HepG2 (cell line): ENCODE results near the gene SETD5. TPM values are rescaled to one million over a fixed set of nuclear protein-coding genes. Genes with fewer than 3 reads are reported as not detected.
A peak's percentile ranks its signal among the peaks of the same experiment; 100 is the strongest.

Source experiments
- CHD2 ChIP-seq: IDR thresholded peaks from 2 replicates; pipeline ENCODE4 v1.6.1; 2011; ENCODE audit warnings: low read depth, low read length, improper control_type of control experiment
- NCOR1 ChIP-seq: fragments of 200-600 bp; sonication (generic); IDR thresholded peaks from 2 replicates; pipeline ENCODE4 v1.7.0; 2017; ENCODE audit warnings: antibody characterized with exemption, low read length, borderline replicate concordance
- PHF20 ChIP-seq: sonication (generic); formaldehyde crosslinking; IDR thresholded peaks from 2 replicates; pipeline ENCODE4 v1.5.0; 2020; ENCODE audit warnings: mild to moderate bottlenecking, missing genetic modification reagents
- POGZ ChIP-seq: sonication (generic); formaldehyde crosslinking; IDR thresholded peaks from 2 replicates; pipeline ENCODE4 v1.4.0; 2020; ENCODE audit warnings: mild to moderate bottlenecking, missing genetic modification reagents
- PRMT3 ChIP-seq: sonication (generic); formaldehyde crosslinking; IDR thresholded peaks from 2 replicates; pipeline ENCODE4 v1.8.1; 2022; ENCODE audit warnings: low read depth, mild to moderate bottlenecking, moderate library complexity, missing genetic modification reagents, borderline replicate concordance
- ZFP36 ChIP-seq: fragments of 150-350 bp; IDR thresholded peaks from 2 replicates; pipeline ENCODE4 v1.6.1; 2018; ENCODE audit warnings: borderline replicate concordance, low read length, low read depth; ENCODE audit not compliant: partially characterized antibody
- ZNF333 ChIP-seq: sonication (generic); formaldehyde crosslinking; IDR thresholded peaks from 2 replicates; pipeline ENCODE4 v1.4.0; 2020; ENCODE audit warnings: mild to moderate bottlenecking, missing genetic modification reagents, borderline replicate concordance
- ZNF563 ChIP-seq: sonication (generic); formaldehyde crosslinking; IDR thresholded peaks from 2 replicates; pipeline ENCODE4 v1.8.0; 2022; ENCODE audit warnings: mild to moderate bottlenecking, moderate library complexity, missing genetic modification reagents
- ZNF644 ChIP-seq: IDR thresholded peaks from 2 replicates; pipeline ENCODE4 v1.6.1; 2016; ENCODE audit warnings: low read depth
- polyA plus RNA-seq, 8 experiments: library from polyadenylated mRNA; depleted of rRNA in 3 of 8; stranded (reverse) in 7 of 8; unstranded in 1 of 8; fragments of >200 nt; fragmentation: Illumina TruSeq in 4 of 8; extraction: Trizol in 4 of 8; gene quantifications; 2 replicates each; pipeline versions ENCODE4 v1.2.1 to v1.2.3, GENCODE V29; 2011 to 2016; ENCODE audit warnings: low read depth in 4 of 8, missing spikeins in 1 of 8, mixed read lengths in 1 of 8; ENCODE audit not compliant: insufficient read depth in 1 of 8
- total RNA-seq, 5 experiments: library from RNA; depleted of rRNA; stranded (reverse); fragments of >200 nt; fragmentation: Illumina TruSeq; extraction: Trizol; gene quantifications; 2 replicates each; pipeline ENCODE4 v1.2.3, GENCODE V29; 2016; ENCODE audit warnings: low read depth in 1 of 5
- TF ChIP-seq, protein P1 (sequence below): sonication (generic); formaldehyde crosslinking; IDR thresholded peaks from 2 replicates; pipeline ENCODE4 v1.5.1; 2020; ENCODE audit warnings: mild to moderate bottlenecking, missing genetic modification reagents
- TF ChIP-seq, protein P2 (sequence below): sonication (generic); formaldehyde crosslinking; IDR thresholded peaks from 2 replicates; pipeline ENCODE4 v1.4.0; 2020; ENCODE audit warnings: mild to moderate bottlenecking, missing genetic modification reagents, borderline replicate concordance
- TF ChIP-seq, protein P3 (sequence below): sonication (generic); formaldehyde crosslinking; IDR thresholded peaks from 2 replicates; pipeline ENCODE4 v1.8.0; 2023; ENCODE audit warnings: mild to moderate bottlenecking, missing genetic modification reagents
- TF ChIP-seq, protein P4 (sequence below): sonication (generic); formaldehyde crosslinking; IDR thresholded peaks from 2 replicates; pipeline ENCODE4 v1.9.0; 2021; ENCODE audit warnings: missing genetic modification reagents, mild to moderate bottlenecking, borderline replicate concordance
- TF ChIP-seq, protein P5 (sequence below): sonication (generic); formaldehyde crosslinking; IDR thresholded peaks from 2 replicates; pipeline ENCODE4 v1.4.0; 2020; ENCODE audit warnings: mild to moderate bottlenecking, low read depth, missing genetic modification reagents

SETD5 gene
- total and polyA plus RNA-seq, 2 of the 13 experiments (the other 11 are each of a cell fraction or from before 2014, with no cell fraction given): 46.8 to 95.8 TPM

DNA sequence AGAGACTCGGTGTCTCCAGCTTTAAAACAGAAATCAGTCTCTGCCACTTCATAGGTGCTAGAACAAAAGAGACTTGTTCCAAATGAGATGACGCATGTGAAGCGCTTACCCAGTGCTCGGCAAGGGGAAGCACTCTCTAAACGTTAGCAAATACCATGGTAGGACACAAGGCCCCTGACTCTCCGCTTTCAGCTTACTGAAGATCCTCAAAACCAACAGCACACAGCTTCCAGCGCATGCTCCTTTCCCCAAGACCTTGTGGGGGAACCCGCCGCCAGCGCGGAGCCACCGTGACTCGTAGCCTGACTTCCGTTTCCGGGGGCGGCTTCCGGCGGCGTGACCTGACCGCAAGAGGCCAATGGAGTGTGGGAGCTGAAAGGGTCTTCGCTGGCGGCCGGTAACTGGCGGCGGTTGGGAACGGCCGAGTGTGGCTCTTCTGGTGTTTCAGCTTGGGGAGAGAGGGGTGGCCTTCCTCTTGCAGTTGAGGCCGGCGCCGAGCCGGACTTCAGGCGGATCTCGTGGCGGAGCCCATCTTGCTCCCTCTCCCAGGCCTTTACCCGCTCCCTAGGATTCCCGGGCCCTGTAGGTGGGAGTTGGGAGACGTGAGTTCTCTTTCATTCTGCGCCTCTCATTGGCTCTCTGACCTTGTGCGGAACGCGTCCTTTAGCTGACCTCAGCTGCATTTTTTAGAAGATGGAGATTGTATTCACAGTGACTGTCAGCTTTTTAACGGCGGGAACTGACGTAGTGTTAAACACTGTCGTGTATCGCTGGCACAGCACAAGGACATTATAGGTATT, 34.5 kb upstream of the SETD5 start, which contains the start of gene THUMPD3 (continued):
- TF ChIP-seq, protein P1, sequence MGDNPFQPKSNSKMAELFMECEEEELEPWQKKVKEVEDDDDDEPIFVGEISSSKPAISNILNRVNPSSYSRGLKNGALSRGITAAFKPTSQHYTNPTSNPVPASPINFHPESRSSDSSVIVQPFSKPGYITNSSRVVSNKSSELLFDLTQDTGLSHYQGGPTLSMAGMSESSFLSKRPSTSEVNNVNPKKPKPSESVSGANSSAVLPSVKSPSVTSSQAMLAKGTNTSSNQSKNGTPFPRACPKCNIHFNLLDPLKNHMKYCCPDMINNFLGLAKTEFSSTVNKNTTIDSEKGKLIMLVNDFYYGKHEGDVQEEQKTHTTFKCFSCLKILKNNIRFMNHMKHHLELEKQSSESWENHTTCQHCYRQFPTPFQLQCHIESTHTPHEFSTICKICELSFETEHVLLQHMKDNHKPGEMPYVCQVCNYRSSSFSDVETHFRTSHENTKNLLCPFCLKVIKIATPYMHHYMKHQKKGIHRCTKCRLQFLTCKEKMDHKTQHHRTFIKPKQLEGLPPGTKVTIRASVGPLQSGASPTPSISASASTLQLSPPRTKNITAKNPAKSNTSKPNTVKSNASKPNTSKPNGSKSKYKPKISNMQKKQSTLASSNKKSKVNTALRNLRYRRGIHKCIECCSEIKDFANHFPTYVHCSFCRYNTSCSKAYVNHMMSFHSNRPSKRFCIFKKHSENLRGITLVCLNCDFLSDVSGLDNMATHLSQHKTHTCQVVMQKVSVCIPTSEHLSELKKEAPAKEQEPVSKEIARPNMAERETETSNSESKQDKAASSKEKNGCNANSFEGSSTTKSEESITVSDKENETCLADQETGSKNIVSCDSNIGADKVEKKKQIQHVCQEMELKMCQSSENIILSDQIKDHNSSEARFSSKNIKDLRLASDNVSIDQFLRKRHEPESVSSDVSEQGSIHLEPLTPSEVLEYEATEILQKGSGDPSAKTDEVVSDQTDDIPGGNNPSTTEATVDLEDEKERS (CRISPR knock-in tag): 0 out of 2 replicates have a peak, but pooled peaks have one; percentile 51
- TF ChIP-seq ZNF333 (CRISPR knock-in tag): no peak
- TF ChIP-seq ZNF644 (CRISPR knock-in tag): no peak
- TF ChIP-seq, protein P2, sequence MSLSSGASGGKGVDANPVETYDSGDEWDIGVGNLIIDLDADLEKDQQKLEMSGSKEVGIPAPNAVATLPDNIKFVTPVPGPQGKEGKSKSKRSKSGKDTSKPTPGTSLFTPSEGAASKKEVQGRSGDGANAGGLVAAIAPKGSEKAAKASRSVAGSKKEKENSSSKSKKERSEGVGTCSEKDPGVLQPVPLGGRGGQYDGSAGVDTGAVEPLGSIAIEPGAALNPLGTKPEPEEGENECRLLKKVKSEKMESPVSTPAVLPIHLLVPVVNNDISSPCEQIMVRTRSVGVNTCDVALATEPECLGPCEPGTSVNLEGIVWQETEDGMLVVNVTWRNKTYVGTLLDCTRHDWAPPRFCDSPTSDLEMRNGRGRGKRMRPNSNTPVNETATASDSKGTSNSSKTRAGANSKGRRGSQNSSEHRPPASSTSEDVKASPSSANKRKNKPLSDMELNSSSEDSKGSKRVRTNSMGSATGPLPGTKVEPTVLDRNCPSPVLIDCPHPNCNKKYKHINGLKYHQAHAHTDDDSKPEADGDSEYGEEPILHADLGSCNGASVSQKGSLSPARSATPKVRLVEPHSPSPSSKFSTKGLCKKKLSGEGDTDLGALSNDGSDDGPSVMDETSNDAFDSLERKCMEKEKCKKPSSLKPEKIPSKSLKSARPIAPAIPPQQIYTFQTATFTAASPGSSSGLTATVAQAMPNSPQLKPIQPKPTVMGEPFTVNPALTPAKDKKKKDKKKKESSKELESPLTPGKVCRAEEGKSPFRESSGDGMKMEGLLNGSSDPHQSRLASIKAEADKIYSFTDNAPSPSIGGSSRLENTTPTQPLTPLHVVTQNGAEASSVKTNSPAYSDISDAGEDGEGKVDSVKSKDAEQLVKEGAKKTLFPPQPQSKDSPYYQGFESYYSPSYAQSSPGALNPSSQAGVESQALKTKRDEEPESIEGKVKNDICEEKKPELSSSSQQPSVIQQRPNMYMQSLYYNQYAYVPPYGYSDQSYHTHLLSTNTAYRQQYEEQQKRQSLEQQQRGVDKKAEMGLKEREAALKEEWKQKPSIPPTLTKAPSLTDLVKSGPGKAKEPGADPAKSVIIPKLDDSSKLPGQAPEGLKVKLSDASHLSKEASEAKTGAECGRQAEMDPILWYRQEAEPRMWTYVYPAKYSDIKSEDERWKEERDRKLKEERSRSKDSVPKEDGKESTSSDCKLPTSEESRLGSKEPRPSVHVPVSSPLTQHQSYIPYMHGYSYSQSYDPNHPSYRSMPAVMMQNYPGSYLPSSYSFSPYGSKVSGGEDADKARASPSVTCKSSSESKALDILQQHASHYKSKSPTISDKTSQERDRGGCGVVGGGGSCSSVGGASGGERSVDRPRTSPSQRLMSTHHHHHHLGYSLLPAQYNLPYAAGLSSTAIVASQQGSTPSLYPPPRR: peak; percentile 63; the same call in 1 of the 2 replicates
- TF ChIP-seq, protein P3, sequence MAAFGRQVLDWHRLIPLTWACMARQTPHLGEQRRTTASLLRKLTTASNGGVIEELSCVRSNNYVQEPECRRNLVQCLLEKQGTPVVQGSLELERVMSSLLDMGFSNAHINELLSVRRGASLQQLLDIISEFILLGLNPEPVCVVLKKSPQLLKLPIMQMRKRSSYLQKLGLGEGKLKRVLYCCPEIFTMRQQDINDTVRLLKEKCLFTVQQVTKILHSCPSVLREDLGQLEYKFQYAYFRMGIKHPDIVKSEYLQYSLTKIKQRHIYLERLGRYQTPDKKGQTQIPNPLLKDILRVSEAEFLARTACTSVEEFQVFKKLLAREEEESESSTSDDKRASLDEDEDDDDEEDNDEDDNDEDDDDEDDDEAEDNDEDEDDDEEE (CRISPR knock-in tag): peak; percentile 43; the same call in 1 of the 2 replicates
- TF ChIP-seq ZNF563 (CRISPR knock-in tag): peak; percentile 57; the same call in 1 of the 2 replicates
- no peak for TF ChIP-seq PRMT3 (CRISPR knock-in tag)
- TF ChIP-seq, protein P4, sequence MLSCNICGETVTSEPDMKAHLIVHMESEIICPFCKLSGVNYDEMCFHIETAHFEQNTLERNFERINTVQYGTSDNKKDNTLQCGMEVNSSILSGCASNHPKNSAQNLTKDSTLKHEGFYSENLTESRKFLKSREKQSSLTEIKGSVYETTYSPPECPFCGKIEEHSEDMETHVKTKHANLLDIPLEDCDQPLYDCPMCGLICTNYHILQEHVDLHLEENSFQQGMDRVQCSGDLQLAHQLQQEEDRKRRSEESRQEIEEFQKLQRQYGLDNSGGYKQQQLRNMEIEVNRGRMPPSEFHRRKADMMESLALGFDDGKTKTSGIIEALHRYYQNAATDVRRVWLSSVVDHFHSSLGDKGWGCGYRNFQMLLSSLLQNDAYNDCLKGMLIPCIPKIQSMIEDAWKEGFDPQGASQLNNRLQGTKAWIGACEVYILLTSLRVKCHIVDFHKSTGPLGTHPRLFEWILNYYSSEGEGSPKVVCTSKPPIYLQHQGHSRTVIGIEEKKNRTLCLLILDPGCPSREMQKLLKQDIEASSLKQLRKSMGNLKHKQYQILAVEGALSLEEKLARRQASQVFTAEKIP (CRISPR knock-in tag): no peak
- peak; percentile 91 for TF ChIP-seq PHF20 (CRISPR knock-in tag)
- peak; percentile 74 for TF ChIP-seq POGZ
- TF ChIP-seq ZFP36: no peak
- TF ChIP-seq CHD2: no peak
- TF ChIP-seq, protein P5, sequence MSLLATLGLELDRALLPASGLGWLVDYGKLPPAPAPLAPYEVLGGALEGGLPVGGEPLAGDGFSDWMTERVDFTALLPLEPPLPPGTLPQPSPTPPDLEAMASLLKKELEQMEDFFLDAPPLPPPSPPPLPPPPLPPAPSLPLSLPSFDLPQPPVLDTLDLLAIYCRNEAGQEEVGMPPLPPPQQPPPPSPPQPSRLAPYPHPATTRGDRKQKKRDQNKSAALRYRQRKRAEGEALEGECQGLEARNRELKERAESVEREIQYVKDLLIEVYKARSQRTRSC (CRISPR knock-in tag): 0 out of 2 replicates have a peak, but pooled peaks have one; percentile 79
- peak; percentile 50; the same call in 1 of the 2 replicates for TF ChIP-seq NCOR1
